GM21529 (cell line): ENCODE measurements around the gene ADAMTS7.
"Not testable (repeated sequence)": the region's sequence is repeated elsewhere in the genome, so short reads cannot be mapped to it uniquely, and the experiment has no call there.

Source experiments
- ATAC-seq: cut with Tn5 transposase; IDR thresholded peaks from one replicate; pipeline ENCODE4 v1.9.1; 2021; ENCODE audit not compliant: unreplicated experiment

The ADAMTS7 gene

GRCh38 chr15:78781381-78781780 lies 29.9 kb downstream of the ADAMTS7 start:
- ATAC-seq, result not testable (repeated sequence)

- not testable (repeated sequence) for ATAC-seq
These were observed 31.3 kb downstream of the ADAMTS7 start for GRCh38 chr15:78779975-78780374.

GRCh38 chr15:78779176-78779785 lies 32.0 kb downstream of the ADAMTS7 start:
- not testable (repeated sequence) for ATAC-seq

GRCh38 chr15:78778422-78778821 lies 32.8 kb downstream of the ADAMTS7 start:
- ATAC-seq, result no peak

- ATAC-seq, result not testable (repeated sequence)
These were observed 33.3 kb downstream of the ADAMTS7 start for GRCh38 chr15:78777953-78778345.

- not testable (repeated sequence) for ATAC-seq
These were observed 33.8 kb downstream of the ADAMTS7 start for GRCh38 chr15:78777290-78777952.

- ATAC-seq, result not testable (repeated sequence)
These were observed 35.0 kb downstream of the ADAMTS7 start for GRCh38 chr15:78776046-78776925.

GRCh38 chr15:78775472-78775871 lies 35.8 kb downstream of the ADAMTS7 start:
- no peak for ATAC-seq

- ATAC-seq, result not testable (repeated sequence)
These were observed 36.7 kb downstream of the ADAMTS7 start for GRCh38 chr15:78774451-78774990.

- ATAC-seq, result not testable (repeated sequence)
These were observed 37.4 kb downstream of the ADAMTS7 start for GRCh38 chr15:78773765-78774450.

- ATAC-seq, result no peak
These were observed 38.5 kb downstream of the ADAMTS7 start for GRCh38 chr15:78772738-78773137.

- ATAC-seq, result not testable (repeated sequence)
These were observed 39.7 kb downstream of the ADAMTS7 start for GRCh38 chr15:78771436-78772000.

- not testable (repeated sequence) for ATAC-seq
These were observed 40.2 kb downstream of the ADAMTS7 start for GRCh38 chr15:78771020-78771419.

- ATAC-seq, result not testable (repeated sequence)
These were observed 41.6 kb downstream of the ADAMTS7 start for GRCh38 chr15:78769473-78770225.

- ATAC-seq, result no peak
These were observed 42.5 kb downstream of the ADAMTS7 start for GRCh38 chr15:78768531-78769408.

GRCh38 chr15:78768096-78768495 lies 43.2 kb downstream of the ADAMTS7 start:
- no peak for ATAC-seq

GRCh38 chr15:78767331-78767951 lies 43.8 kb downstream of the ADAMTS7 start:
- ATAC-seq, result no peak

- not testable (repeated sequence) for ATAC-seq
These were observed 44.6 kb downstream of the ADAMTS7 start for GRCh38 chr15:78766641-78767071.
